ENCODE data around the gene GABRB2.
"Not testable (repeated sequence)": the region's sequence is repeated elsewhere in the genome, so short reads cannot be mapped to it uniquely, and the experiment has no call there.

The GABRB2 gene

GRCh38 chr5:161299053-161299452 lies 247.5 kb downstream of the GABRB2 start:
- no peak for DNase-seq (ENCODE audit: low spot score)

DNA sequence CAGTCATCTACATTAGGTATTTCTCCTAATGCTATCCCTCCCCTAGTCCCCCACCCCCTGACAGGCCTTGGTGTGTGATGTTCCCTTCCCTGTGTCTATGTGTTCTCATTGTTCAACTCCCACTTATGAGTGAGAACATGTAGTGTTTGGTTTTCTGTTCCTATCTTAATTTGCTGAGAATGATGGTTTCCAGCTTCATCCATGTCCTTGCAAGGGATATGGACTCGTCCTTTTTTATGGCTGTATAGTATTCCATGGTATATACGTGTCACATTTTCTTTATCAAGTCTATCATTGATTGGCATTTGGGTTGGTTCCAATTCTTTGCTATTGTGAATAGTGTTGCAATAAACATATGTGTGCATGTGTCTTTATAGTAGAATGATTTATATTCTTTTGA lies 249.1 kb downstream of the GABRB2 start:
- not testable (repeated sequence) for DNase-seq (ENCODE audit: low spot score)

DNA sequence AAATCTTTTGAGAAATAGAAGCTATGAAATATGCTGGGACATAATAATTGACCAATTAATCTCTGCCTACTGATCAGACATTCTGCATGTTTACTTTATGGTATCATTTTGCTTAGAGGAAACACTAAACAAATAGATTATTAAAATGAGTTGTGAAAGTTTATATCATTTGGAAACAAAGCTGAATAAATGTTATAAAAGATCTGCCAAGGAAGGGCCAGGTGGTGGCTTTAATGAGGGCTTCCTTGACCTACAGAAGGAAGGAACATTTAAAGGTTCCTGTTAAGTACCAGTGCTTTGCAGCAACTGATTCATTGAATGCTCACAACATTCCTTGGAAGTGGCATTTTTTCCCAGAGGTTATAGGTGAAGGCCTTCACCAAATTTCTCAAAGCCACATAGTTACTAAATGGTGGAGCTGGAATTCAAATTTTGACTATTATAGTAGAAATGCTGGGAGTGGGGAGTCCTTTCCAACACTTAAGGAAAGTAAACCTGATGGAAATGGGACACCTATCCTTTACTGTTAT lies 250.7 kb downstream of the GABRB2 start:
- DNase-seq (ENCODE audit: low spot score), result no peak

DNA sequence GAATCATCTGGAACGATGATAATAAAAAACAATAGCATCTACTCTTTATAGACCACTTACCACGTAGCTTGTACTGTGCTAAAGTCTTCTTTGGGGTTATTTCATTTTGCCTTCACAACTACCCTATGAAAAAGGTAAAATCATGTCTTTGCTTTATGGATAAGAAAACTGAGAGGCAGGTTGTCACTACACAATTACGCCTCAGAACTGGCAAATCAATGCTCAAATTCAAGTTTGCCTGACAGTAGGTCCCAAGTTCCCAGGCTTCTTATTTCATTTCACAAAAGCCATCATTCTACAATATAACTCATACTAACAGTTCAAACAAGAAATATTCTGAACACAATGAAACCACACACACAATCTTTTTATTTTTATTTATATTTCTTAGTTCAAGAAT lies 258.5 kb downstream of the GABRB2 start:
- no peak for DNase-seq (ENCODE audit: low spot score)

- DNase-seq (ENCODE audit: low spot score), result no peak
Measured at GRCh38 chr5:161287436-161287835, 259.1 kb downstream of the GABRB2 start.

DNA sequence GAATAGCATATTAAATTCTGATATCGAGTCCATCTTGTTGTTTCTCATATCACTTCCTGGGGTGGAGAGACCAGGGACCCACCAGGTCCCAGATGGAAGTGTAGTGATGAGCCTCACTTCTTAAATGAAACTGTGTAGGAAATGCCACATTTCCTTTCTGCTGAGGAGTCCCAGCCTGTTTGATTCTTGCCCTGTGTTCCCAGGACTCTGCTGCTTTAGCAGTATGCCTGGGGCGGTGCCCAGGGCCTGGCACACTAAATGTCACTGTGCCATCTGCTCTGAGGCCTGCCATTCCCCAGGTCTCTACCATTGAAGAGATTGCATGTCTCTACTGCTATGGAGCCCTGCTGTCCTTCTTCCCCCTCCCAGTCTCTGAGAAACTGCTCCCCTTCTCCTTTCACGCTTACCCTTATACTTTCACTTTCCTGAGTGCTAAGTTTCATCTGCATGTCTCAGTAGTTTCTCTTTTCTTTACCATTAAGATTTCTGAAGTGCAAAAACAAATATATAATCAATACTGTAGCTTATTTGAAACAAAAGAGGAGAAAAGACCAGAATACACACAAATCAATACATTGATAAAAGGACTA lies 260.4 kb downstream of the GABRB2 start:
- DNase-seq (ENCODE audit: low spot score), result no peak

DNA sequence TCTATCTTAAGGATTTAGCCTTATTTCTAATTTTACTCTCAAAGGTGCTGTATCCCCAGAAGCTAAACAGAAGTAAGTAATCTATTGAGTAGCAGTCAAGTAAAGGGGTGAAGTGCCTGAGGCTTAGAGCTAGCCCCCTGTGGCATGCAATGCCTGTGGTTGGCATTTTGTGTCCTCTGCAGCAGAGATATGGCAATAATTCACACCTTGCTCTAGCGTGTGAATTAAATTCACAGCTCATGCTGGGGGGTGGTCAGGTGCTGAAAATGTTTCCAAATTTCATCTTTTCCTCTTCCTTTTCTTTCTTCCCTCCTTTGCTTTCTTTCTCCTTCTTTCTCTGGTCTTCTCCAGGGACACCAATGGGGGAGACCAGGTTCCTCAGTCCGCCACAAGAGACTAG lies 262.1 kb downstream of the GABRB2 start:
- no peak for DNase-seq (ENCODE audit: low spot score)

- DNase-seq (ENCODE audit: low spot score), result no peak
Measured at GRCh38 chr5:161283296-161283695, 263.2 kb downstream of the GABRB2 start.

- no peak for DNase-seq (ENCODE audit: low spot score)
Measured at GRCh38 chr5:161278739-161279660, 267.5 kb downstream of the GABRB2 start.

DNA sequence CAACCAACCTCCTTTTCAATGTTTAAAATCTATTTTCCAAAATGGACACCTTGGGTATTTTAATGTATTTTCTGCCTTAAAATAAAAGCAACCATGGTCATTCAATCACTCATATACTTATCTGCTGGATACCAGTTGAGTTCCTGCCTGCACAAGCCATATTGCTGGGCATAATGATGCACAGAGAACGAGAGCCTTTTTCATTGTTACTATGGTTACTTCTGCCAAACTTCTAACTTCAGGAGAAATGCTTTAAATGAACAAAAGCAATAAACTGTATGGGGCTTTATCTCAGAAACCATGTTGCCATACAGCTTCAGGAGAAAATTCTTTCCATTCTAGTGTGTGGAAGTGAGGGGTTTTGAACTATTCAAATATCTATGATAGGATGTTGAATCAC lies 269.5 kb downstream of the GABRB2 start:
- DNase-seq (ENCODE audit: low spot score), result no peak

DNA sequence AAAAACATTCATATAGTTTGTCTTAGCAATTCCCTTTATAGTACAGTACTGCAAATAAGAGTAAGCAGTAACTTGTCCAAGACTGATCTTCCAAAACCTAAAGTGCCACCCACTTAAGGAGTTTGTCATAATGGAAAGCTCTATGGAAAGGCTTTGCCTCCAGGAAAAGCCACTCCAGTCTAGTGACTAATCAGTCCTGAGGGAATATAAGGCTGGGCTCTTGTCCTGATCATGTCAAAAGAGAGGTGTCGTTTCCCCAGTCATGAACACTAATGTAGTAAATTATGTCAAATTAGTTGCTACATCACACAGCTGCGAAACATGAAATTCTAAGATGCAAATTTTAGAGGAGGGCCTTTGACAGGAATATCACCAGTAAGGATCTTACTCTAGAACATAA lies 271.6 kb downstream of the GABRB2 start:
- no peak for DNase-seq (ENCODE audit: low spot score)

DNA sequence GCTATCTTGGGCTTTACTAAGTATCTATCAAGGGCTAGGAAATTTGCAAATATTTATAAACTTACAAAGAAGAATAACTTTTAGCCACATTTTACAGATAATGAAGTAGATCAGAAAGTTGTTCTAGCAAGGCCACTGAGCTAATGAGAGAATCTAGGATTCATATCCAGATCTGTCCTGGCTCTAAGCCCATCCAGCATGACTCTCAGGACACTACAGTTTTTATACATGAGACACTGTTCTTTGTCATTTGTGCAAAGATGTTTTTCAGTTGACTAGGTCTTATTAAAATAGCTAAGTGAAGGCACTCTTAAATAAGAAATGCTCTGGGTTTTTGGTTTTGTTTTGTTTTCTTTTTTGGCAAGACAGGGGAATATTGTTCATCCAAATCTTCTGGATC lies 273.1 kb downstream of the GABRB2 start:
- DNase-seq (ENCODE audit: low spot score), result no peak

GRCh38 chr5:161271816-161272215 lies 274.7 kb downstream of the GABRB2 start:
- DNase-seq (ENCODE audit: low spot score), result no peak

DNA sequence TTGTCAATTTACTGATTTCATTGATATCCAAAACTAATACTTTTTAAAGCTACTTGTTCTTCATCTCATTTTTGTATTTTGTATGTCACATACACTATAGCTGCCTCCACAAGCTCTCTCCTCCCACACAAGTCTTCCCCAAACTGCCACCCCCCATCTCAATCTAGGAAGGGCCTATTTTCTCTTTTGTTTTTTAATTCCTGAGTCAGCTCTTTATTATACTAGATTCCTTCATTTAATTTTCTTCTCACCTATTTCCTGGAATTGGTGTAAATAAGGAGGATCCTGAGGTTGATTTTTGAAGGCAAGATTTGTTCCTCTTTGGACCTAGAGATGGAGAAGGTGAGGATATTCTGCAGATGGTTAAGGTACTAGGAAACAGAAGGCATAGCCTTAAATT lies 277.4 kb downstream of the GABRB2 start:
- DNase-seq (ENCODE audit: low spot score), result no peak

GRCh38 chr5:161266954-161267353 lies 279.6 kb downstream of the GABRB2 start:
- DNase-seq (ENCODE audit: low spot score), result no peak

- DNase-seq (ENCODE audit: low spot score), result no peak
Measured at GRCh38 chr5:161265006-161265405, 281.5 kb downstream of the GABRB2 start.

GRCh38 chr5:161263191-161263590 lies 283.3 kb downstream of the GABRB2 start:
- no peak for DNase-seq (ENCODE audit: low spot score)

DNA sequence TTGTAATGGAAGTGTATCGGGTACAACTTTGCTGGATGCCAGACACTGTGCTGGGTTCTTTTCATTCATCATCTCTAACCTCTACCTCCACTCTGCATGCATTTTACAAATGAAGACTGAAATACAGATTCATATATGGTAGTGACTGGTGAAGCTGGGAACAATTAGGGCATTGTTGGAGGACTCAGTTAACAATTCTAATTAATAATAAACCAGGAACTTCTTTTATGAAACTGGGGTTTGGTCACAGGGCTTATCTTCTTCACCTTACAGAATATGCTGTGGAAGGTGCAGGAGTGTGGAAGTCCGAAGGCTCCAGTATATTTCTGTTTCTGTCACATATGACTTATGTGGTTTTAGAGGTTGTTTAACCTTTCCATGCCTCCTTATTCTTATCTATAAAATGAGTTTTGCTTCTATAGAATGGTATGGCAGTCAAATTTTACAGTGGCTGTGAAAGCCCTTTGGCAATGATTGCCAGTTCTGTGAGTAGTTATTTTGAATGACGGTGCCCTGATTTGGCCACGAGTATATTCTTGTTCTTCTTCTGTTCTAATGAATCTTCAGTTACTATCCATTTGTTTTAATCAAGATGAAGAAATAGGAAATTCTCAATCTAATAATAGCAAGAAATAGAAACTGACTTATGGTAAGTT lies 284.7 kb downstream of the GABRB2 start:
- DNase-seq (ENCODE audit: low spot score), result no peak

- DNase-seq (ENCODE audit: low spot score), result no peak
Measured at GRCh38 chr5:161258438-161258837, 288.1 kb downstream of the GABRB2 start.

- DNase-seq (ENCODE audit: low spot score), result no peak
Measured at GRCh38 chr5:161256957-161257356, 289.6 kb downstream of the GABRB2 start.

DNA sequence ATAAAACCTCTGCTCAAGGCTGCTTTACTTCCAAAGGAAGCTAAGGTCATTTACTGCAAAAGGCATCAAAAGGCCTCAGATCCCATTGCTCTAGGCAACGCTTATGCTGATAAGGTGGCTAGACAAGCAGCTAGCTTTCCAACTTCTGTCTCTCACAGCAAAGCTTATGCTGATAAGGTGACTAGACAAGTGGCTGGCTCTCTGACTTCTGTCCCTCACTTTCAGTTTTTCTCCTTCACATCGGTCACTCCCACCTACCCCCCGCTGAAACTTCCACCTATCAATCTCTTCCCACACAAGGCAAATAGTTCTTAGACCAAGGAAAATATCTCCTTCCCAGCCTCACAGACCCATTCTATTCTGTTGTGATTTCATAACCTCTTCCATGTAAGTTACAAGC lies 293.6 kb downstream of the GABRB2 start:
- not testable (repeated sequence) for DNase-seq (ENCODE audit: low spot score)

GRCh38 chr5:161246749-161247148 lies 299.8 kb downstream of the GABRB2 start:
- DNase-seq (ENCODE audit: low spot score), result no peak

GRCh38 chr5:161245846-161246245 lies 300.7 kb downstream of the GABRB2 start:
- DNase-seq (ENCODE audit: low spot score), result not testable (repeated sequence)

All from HuH-7.5 (cell line).